Measurements from ENCODE around the gene SLC25A52.

SLC25A52 gene

DNA sequence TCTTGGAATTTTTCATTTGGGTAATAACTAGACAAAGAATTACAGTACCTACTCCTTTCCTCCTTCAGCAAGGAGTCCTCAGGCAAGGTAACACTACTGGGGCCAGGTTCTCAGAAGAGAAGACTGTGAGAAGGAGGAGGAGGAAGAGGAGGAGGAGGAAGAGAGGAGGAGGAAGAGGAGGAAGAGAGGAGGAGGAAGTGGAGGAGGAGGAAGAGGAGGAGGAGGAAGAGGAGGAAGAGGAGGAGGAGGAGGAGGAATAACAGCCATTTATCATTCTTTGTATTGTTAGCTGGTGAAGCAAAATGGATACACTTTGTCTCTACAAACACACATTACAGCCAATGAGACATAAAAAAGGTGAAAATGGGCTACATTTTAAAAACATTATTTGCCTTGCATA is 32.9 kb upstream of the SLC25A52 start:
- Histone ChIP-seq H3K9me3 (ENCODE audit: control insufficient read depth, low read length) (no peaks in the 10 kb centered on the region), H3K4me1 (no peaks in the 10 kb centered on the region), H3K4me3 (ENCODE audit: low read depth, low read length) (no peak overlapping the region), H2AFZ (no peak overlapping the region), H3K79me2 (no peaks in the 10 kb centered on the region), H3K36me3 (ENCODE audit: control insufficient read depth, insufficient read depth, low read length) (no peaks in the 10 kb centered on the region), H3K4me2 (ENCODE audit: low read length) (no peak overlapping the region), H3K9ac (no peak overlapping the region), H3K27ac (no peak overlapping the region), H3K27me3 (ENCODE audit: control insufficient read depth, insufficient read depth, low read length) (no peaks in the 10 kb centered on the region)
- TF ChIP-seq, protein P1, sequence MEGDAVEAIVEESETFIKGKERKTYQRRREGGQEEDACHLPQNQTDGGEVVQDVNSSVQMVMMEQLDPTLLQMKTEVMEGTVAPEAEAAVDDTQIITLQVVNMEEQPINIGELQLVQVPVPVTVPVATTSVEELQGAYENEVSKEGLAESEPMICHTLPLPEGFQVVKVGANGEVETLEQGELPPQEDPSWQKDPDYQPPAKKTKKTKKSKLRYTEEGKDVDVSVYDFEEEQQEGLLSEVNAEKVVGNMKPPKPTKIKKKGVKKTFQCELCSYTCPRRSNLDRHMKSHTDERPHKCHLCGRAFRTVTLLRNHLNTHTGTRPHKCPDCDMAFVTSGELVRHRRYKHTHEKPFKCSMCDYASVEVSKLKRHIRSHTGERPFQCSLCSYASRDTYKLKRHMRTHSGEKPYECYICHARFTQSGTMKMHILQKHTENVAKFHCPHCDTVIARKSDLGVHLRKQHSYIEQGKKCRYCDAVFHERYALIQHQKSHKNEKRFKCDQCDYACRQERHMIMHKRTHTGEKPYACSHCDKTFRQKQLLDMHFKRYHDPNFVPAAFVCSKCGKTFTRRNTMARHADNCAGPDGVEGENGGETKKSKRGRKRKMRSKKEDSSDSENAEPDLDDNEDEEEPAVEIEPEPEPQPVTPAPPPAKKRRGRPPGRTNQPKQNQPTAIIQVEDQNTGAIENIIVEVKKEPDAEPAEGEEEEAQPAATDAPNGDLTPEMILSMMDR (IDR thresholded peaks at IDR 0.05), result no peak

DNA sequence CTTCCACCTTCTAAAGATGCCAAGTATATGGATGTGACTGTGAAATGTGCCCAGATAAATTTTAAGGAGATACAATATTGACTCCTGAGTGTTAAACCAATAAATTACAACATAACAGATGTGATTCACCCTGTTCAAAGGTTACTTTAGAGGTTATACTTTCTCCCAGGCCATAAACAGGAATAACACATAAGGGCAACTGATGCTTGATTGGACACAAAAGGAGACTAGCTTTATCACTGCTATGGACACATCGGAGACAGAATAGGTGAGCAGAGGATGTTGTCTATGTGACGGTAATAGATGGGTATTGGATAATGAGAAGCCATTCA is 31.9 kb upstream of the SLC25A52 start:
- Histone ChIP-seq H3K4me2 (ENCODE audit: low read length) (no peak overlapping the region), H2AFZ (no peak overlapping the region)

DNA sequence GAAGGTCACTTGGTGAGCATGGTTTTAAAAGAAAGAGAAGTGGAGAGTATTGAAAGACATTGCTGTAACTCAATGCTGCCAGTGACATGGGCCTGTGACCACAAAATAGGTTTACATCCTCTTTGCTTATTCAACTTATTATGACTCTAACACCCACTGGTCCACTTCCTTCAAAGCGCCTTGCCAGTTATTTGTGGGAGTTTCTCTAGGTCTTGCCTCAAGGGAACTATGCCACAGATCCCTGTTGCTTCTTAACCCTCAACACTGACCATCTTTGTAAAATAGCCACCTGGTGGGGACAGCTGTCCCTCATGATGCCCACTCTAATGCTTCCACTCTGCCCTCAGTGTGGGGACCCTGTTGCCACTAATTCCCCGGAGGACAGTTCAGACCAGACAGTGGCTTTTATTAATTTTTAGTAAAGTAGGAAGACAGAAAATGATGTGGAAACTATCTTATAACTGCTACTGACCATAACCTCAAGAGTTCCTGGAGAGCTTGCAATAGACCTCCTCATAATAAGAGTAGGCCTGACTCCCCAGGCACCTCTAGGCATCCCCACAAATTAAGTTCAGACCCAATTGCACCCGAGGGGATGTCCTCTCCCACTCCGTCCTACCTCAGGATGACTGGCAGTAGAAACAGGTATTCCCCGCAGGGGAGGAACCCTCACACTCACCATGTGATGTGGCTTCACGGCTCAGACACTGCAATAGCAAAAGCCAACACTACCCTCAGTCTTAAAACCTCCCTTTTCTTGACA is 31.3 kb upstream of the SLC25A52 start:
- no peak overlapping the region for H3K4me3 ChIP-seq (ENCODE audit: low read depth, low read length)
- H3K9me3 ChIP-seq (ENCODE audit: control insufficient read depth, low read length), result no peaks in the 10 kb centered on the region
- TF ChIP-seq, protein P1 (IDR thresholded peaks at IDR 0.05), result no peak
- H3K79me2 ChIP-seq, result no peaks in the 10 kb centered on the region
- no peak overlapping the region for H3K27ac ChIP-seq
- H3K27me3 ChIP-seq (ENCODE audit: control insufficient read depth, insufficient read depth, low read length), result no peaks in the 10 kb centered on the region
- H3K4me1 ChIP-seq, result no peaks in the 10 kb centered on the region
- no peaks in the 10 kb centered on the region for H3K36me3 ChIP-seq (ENCODE audit: control insufficient read depth, insufficient read depth, low read length)
- no peak overlapping the region for H3K9ac ChIP-seq
- H3K4me2 ChIP-seq (ENCODE audit: low read length), result no peak overlapping the region
- H2AFZ ChIP-seq, result no peak overlapping the region

More for the DNA sequence above, 31.9 kb upstream of the SLC25A52 start:
- no peaks in the 10 kb centered on the region for H3K27me3 ChIP-seq (ENCODE audit: control insufficient read depth, insufficient read depth, low read length)
- TF ChIP-seq, protein P1 (IDR thresholded peaks at IDR 0.05), result no peak
- no peak overlapping the region for H3K9ac ChIP-seq
- no peaks in the 10 kb centered on the region for H3K79me2 ChIP-seq
- H3K4me3 ChIP-seq (ENCODE audit: low read depth, low read length), result no peak overlapping the region
- no peak overlapping the region for H3K27ac ChIP-seq
- no peaks in the 10 kb centered on the region for H3K4me1 ChIP-seq
- no peaks in the 10 kb centered on the region for H3K36me3 ChIP-seq (ENCODE audit: control insufficient read depth, insufficient read depth, low read length)
- no peaks in the 10 kb centered on the region for H3K9me3 ChIP-seq (ENCODE audit: control insufficient read depth, low read length)

DNA sequence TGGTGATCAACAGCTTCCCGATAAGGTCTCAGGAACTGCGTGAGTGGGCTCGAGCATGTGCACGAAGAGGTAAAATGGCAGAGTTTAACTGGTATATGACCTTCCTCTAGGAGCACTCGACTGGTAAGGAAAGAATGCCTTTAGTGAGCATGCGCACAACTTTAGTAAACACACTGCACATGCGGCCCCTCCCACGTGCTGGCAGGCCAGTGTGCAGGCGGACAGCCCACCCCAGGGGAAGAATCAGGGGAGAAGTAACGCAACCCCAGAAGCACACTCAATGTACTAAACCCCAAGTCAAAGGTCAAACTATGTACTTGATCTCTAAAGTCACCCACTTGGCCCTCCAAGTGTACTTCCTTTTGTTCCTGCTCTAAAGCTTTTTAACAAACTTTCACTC is 28.7 kb upstream of the SLC25A52 start:
- TF ChIP-seq, protein P1 (IDR thresholded peaks at IDR 0.05), result no peak
- no peaks in the 10 kb centered on the region for H3K36me3 ChIP-seq (ENCODE audit: control insufficient read depth, insufficient read depth, low read length)
- H3K27ac ChIP-seq, result no peak overlapping the region

DNA sequence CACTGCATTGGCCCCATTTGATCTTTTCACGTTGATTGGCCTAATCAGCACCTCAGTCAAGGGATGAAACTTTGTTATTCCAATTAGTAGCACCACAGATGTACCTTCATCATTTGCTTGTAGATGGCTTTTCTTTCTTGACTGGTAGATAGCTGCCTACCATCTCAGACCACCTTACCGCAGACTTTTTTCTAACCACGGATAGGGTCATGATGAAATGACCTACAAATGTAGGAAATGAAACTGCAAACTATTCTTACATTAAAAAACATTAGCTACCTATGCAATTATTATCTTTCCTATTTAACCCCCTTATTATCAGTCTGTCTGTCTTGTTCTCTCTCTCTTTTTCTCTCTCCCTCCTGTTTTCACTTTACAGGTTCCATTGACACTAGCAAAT is 22.4 kb upstream of the SLC25A52 start:
- no peak overlapping the region for H3K4me3 ChIP-seq (ENCODE audit: low read depth, low read length)
- no peak overlapping the region for H3K9ac ChIP-seq
- peaks cover 2% of the 10 kb centered on the region for H3K9me3 ChIP-seq (ENCODE audit: control insufficient read depth, low read length)
- H3K27ac ChIP-seq, result no peak overlapping the region
- no peak overlapping the region for H2AFZ ChIP-seq
- no peak overlapping the region for H3K4me2 ChIP-seq (ENCODE audit: low read length)
- H3K4me1 ChIP-seq, result no peaks in the 10 kb centered on the region
- TF ChIP-seq, protein P1 (IDR thresholded peaks at IDR 0.05), result no peak
- H3K27me3 ChIP-seq (ENCODE audit: control insufficient read depth, insufficient read depth, low read length), result no peaks in the 10 kb centered on the region
- H3K36me3 ChIP-seq (ENCODE audit: control insufficient read depth, insufficient read depth, low read length), result no peaks in the 10 kb centered on the region
- H3K79me2 ChIP-seq, result no peaks in the 10 kb centered on the region

More for the DNA sequence above, 28.7 kb upstream of the SLC25A52 start:
- Histone ChIP-seq H3K9me3 (ENCODE audit: control insufficient read depth, low read length) (no peaks in the 10 kb centered on the region), H3K4me2 (ENCODE audit: low read length) (no peak overlapping the region), H3K4me1 (no peaks in the 10 kb centered on the region), H3K9ac (no peak overlapping the region), H3K27me3 (ENCODE audit: control insufficient read depth, insufficient read depth, low read length) (no peaks in the 10 kb centered on the region), H3K79me2 (no peaks in the 10 kb centered on the region), H3K4me3 (ENCODE audit: low read depth, low read length) (no peak overlapping the region), H2AFZ (no peak overlapping the region)
